K562 (cell line): ENCODE measurements around the gene FGGY. TPM values are rescaled to one million over a fixed set of nuclear protein-coding genes. Genes with fewer than 3 reads are reported as not detected.

ENCODE experiments used
- CTCF ChIP-seq, 3 experiments: IDR thresholded peaks in 2 of 3; conservative IDR thresholded peaks in 1 of 3; 2 replicates each; pipeline ENCODE4 v1.5.1; 2011 to 2012; ENCODE audit warnings: low read length in 3 of 3, mild to moderate bottlenecking in 3 of 3, control low read depth in 2 of 3, improper control_type of control experiment in 1 of 3, inconsistent platforms in 1 of 3, low read depth in 1 of 3, mixed read lengths in 1 of 3, moderate library complexity in 1 of 3; ENCODE audit not compliant: insufficient read depth in 2 of 3
- polyA plus RNA-seq, 8 experiments: library from polyadenylated mRNA; depleted of rRNA in 4 of 8; stranded (reverse) in 5 of 8; unstranded in 3 of 8; fragments of >200 nt; fragmentation: Nextera tagmentation in 2 of 8; fragmentation: Illumina TruSeq in 1 of 8; extraction: Ambion mirVana in 2 of 8; extraction: Trizol in 1 of 8; gene quantifications; 2 replicates each; pipeline versions ENCODE4 v1.2.1 to v1.2.3, GENCODE V29; 2011 to 2014; ENCODE audit warnings: inconsistent platforms in 1 of 8, missing spikeins in 1 of 8
- total RNA-seq, 7 experiments: library from RNA; depleted of rRNA in 6 of 7; stranded (reverse); fragments of >200 nt in 6 of 7; fragmentation: Illumina TruSeq in 2 of 7; extraction: Trizol in 2 of 7; gene quantifications; 2 replicates each; pipeline versions ENCODE4 v1.2.1 to v1.2.3, GENCODE V29; 2011 to 2021; ENCODE audit warnings: low replicate concordance in 1 of 7
- TF ChIP-seq, protein P1 (sequence below), 2 experiments: fragments of 450-650 bp; formaldehyde crosslinking in 1 of 2; IDR thresholded peaks; 2 replicates each; pipeline versions ENCODE4 v1.4.0 to v1.6.1; 2014 to 2020; ENCODE audit warnings: mild to moderate bottlenecking in 2 of 2, borderline replicate concordance in 1 of 2, low read depth in 1 of 2

FGGY gene
- total and polyA plus RNA-seq, 9 of the 15 experiments (the other 6 are each of a cell fraction or from before 2014, with no cell fraction given), result 9.7 to 19.2 (median 12.6) TPM

DNA sequence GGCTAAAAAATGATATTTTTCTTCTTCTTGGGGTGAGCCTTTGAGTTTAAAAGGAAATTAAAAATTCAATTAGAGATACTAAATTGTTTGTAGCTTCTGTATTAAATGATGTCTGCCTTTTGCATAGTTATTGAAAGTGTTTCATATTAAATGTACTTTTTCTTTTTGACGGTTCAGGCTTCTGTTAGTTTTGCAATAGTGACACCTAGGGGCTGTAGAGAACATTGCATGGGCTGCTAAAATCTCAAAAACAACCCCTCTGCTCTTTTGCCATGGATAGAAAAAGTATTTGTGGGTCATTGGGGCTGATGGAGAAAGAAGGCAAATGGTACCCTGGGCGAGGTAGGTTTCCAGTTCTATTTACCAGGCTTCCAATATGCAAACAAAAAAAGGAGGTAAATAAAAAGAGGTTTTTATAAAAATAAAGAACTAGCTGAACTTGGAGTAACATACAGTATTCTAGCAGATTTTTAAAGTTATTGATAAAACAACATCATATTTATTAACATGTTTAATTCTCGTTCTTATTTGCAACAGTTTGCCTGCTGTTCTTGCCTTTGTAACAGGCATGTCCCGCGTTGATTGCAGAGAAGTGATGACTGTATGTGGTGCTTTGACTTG is 402.4 kb downstream of the FGGY start (continued):
- TF ChIP-seq, protein P1, sequence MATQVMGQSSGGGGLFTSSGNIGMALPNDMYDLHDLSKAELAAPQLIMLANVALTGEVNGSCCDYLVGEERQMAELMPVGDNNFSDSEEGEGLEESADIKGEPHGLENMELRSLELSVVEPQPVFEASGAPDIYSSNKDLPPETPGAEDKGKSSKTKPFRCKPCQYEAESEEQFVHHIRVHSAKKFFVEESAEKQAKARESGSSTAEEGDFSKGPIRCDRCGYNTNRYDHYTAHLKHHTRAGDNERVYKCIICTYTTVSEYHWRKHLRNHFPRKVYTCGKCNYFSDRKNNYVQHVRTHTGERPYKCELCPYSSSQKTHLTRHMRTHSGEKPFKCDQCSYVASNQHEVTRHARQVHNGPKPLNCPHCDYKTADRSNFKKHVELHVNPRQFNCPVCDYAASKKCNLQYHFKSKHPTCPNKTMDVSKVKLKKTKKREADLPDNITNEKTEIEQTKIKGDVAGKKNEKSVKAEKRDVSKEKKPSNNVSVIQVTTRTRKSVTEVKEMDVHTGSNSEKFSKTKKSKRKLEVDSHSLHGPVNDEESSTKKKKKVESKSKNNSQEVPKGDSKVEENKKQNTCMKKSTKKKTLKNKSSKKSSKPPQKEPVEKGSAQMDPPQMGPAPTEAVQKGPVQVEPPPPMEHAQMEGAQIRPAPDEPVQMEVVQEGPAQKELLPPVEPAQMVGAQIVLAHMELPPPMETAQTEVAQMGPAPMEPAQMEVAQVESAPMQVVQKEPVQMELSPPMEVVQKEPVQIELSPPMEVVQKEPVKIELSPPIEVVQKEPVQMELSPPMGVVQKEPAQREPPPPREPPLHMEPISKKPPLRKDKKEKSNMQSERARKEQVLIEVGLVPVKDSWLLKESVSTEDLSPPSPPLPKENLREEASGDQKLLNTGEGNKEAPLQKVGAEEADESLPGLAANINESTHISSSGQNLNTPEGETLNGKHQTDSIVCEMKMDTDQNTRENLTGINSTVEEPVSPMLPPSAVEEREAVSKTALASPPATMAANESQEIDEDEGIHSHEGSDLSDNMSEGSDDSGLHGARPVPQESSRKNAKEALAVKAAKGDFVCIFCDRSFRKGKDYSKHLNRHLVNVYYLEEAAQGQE (IDR thresholded peaks at IDR 0.05; ENCODE audit: borderline replicate concordance), result peak; percentile 71; the same call in 1 of the 2 replicates
- TF ChIP-seq, protein P1 (CRISPR knock-in tag; IDR thresholded peaks at IDR 0.05; ENCODE audit: low read depth), result no peak
- peak; percentile 49 to 87 (median 78); a peak in 5 of 6 replicates for TF ChIP-seq CTCF (IDR thresholded peaks at IDR 0.05 in 2 of 3, conservative IDR thresholded peaks at IDR 0.05 in 1 of 3; ENCODE audit: insufficient read depth in 2 of 3, low read depth in 1 of 3, low read length in 3 of 3)
